NCI-H2081 (cell line): ENCODE data around the gene BTBD7.

Experiments
- DNase-seq, 2 experiments: peaks; one replicate each; lab custom pipeline; 2025; lab: John Stamatoyannopoulos, UW

The BTBD7 gene

GRCh38 chr14:93195316-93195999, 137.4 kb downstream of the BTBD7 start:
- no peak for DNase-seq
